Keratinocyte (primary cell): Measurements from ENCODE around the gene TEP1.

ENCODE experiments used
- CTCF ChIP-seq, 3 experiments: IDR thresholded peaks in 1 of 3; conservative IDR thresholded peaks in 1 of 3; optimal IDR thresholded peaks in 1 of 3; 2 replicates in 2 of 3; 3 replicates in 1 of 3; pipeline versions ENCODE3 to v1.5.1; 2011; ENCODE audit warnings: low read length in 3 of 3, mild to moderate bottlenecking in 3 of 3, moderate library complexity in 2 of 3, control low read depth in 1 of 3, inconsistent platforms in 1 of 3; ENCODE audit not compliant: insufficient read depth in 2 of 3; ENCODE audit errors: extremely low read depth in 1 of 3
- EZH2 ChIP-seq: IDR thresholded peaks from one replicate; pipeline ENCODE4 v1.6.1; 2012; ENCODE audit warnings: inconsistent platforms, mild to moderate bottlenecking, low read length, moderate library complexity

GRCh38 chr14:20383032-20383431, 30.3 kb downstream of the TEP1 start:
- TF ChIP-seq CTCF (optimal IDR thresholded peaks at IDR 0.05 in 1 of 3, IDR thresholded peaks at IDR 0.05 in 1 of 3, conservative IDR thresholded peaks at IDR 0.05 in 1 of 3; ENCODE audit: extremely low read depth in 1 of 3, insufficient read depth in 2 of 3, low read length in 3 of 3) (no peak), EZH2 (no peak)
